ENCODE data around the gene OR2A42. TPM values are rescaled to one million over a fixed set of nuclear protein-coding genes. Genes with fewer than 3 reads are reported as not detected.
A peak's percentile ranks its signal among the peaks of the same experiment; 100 is the strongest.
"Not testable (repeated sequence)": the region's sequence is repeated elsewhere in the genome, so short reads cannot be mapped to it uniquely, and the experiment has no call there.

Gene OR2A42
- total RNA-seq, 1 experiment from 2014 or later: 0.40 TPM

GRCh38 chr7:144275281-144275680 lies 35.9 kb upstream of the OR2A42 start:
- POLR2A ChIA-PET (ENCODE audit: unreplicated experiment); H3K4me1 ChIP-seq (ENCODE audit: insufficient read depth, low read length); DNase-seq; BruUV-seq (replicated peaks); H3K79me2 ChIP-seq (ENCODE audit: low read length); H3F3A ChIP-seq (ENCODE audit: low read length, unreplicated experiment); H3K4me3 ChIP-seq (ENCODE audit: low read length); H2AFZ ChIP-seq (ENCODE audit: low read length); CTCF ChIA-PET; H3K9me3 ChIP-seq (ENCODE audit: low read length); ATAC-seq; H3K9me2 ChIP-seq (replicated peaks; ENCODE audit: low read length); H3K9ac ChIP-seq (ENCODE audit: low read length); H3K36me3 ChIP-seq (ENCODE audit: low read depth, low read length); H3K27me3 ChIP-seq (ENCODE audit: low read length); intact Hi-C loops (cut with micrococcal nuclease); H4K20me1 ChIP-seq (ENCODE audit: low read length); H3K4me2 ChIP-seq (ENCODE audit: low read length); H3K27ac ChIP-seq (ENCODE audit: low read length): not testable (repeated sequence)

- H4K20me1 ChIP-seq (ENCODE audit: low read length); H3K27ac ChIP-seq (ENCODE audit: low read length); CTCF ChIA-PET; POLR2A ChIA-PET (ENCODE audit: unreplicated experiment); H3K9ac ChIP-seq (ENCODE audit: low read length); H3K27me3 ChIP-seq (ENCODE audit: low read length); H3K4me2 ChIP-seq (ENCODE audit: low read length); ATAC-seq; H3K4me1 ChIP-seq (ENCODE audit: insufficient read depth, low read length); H3F3A ChIP-seq (ENCODE audit: low read length, unreplicated experiment); H3K9me2 ChIP-seq (replicated peaks; ENCODE audit: low read length); DNase-seq; H3K4me3 ChIP-seq (ENCODE audit: low read length); H3K9me3 ChIP-seq (ENCODE audit: low read length); BruUV-seq (replicated peaks); H3K79me2 ChIP-seq (ENCODE audit: low read length); H2AFZ ChIP-seq (ENCODE audit: low read length); H3K36me3 ChIP-seq (ENCODE audit: low read depth, low read length); intact Hi-C loops (cut with micrococcal nuclease): not testable (repeated sequence)
Measured at GRCh38 chr7:144269188-144269587, 29.8 kb upstream of the OR2A42 start, which contains the start of gene CTAGE8. CTAGE8 (minus strand) TSS chr7:144269288; CDS start chr7:144269250, 38 bp downstream.

GRCh38 chr7:144264692-144265091 lies 25.3 kb upstream of the OR2A42 start, which contains the start of gene OR2A7:
OR2A7 (minus strand) TSS chr7:144264792; CDS start chr7:144259628, 5,164 bp downstream.
- DNase-seq; H3K79me2 ChIP-seq (ENCODE audit: low read length); BruUV-seq (replicated peaks); CTCF ChIA-PET; POLR2A ChIA-PET (ENCODE audit: unreplicated experiment); H2AFZ ChIP-seq (ENCODE audit: low read length); intact Hi-C loops (cut with micrococcal nuclease); H3K27me3 ChIP-seq (ENCODE audit: low read length); ATAC-seq; H3K36me3 ChIP-seq (ENCODE audit: low read depth, low read length); H4K20me1 ChIP-seq (ENCODE audit: low read length); H3K4me1 ChIP-seq (ENCODE audit: insufficient read depth, low read length); H3K9me2 ChIP-seq (replicated peaks; ENCODE audit: low read length); H3K4me3 ChIP-seq (ENCODE audit: low read length); H3K9me3 ChIP-seq (ENCODE audit: low read length); H3F3A ChIP-seq (ENCODE audit: low read length, unreplicated experiment); H3K9ac ChIP-seq (ENCODE audit: low read length); H3K4me2 ChIP-seq (ENCODE audit: low read length); H3K27ac ChIP-seq (ENCODE audit: low read length): not testable (repeated sequence)

GRCh38 chr7:144262128-144262527 lies 22.7 kb upstream of the OR2A42 start:
- ATAC-seq: not testable (repeated sequence)

GRCh38 chr7:144259067-144259466 lies 19.7 kb upstream of the OR2A42 start:
- H3K79me2 ChIP-seq (ENCODE audit: low read length); H3K4me1 ChIP-seq (ENCODE audit: insufficient read depth, low read length); intact Hi-C loops (cut with micrococcal nuclease); H3K9me2 ChIP-seq (replicated peaks; ENCODE audit: low read length); H3K27me3 ChIP-seq (ENCODE audit: low read length); POLR2A ChIA-PET (ENCODE audit: unreplicated experiment); H3K36me3 ChIP-seq (ENCODE audit: low read depth, low read length); CTCF ChIA-PET; BruUV-seq (replicated peaks); H3F3A ChIP-seq (ENCODE audit: low read length, unreplicated experiment); H4K20me1 ChIP-seq (ENCODE audit: low read length); H3K9me3 ChIP-seq (ENCODE audit: low read length); H3K4me3 ChIP-seq (ENCODE audit: low read length); H3K9ac ChIP-seq (ENCODE audit: low read length); H3K4me2 ChIP-seq (ENCODE audit: low read length); H2AFZ ChIP-seq (ENCODE audit: low read length); H3K27ac ChIP-seq (ENCODE audit: low read length); DNase-seq: not testable (repeated sequence)
- peak; percentile 18; the same call in 1 of the 2 replicates for ATAC-seq

More at GRCh38 chr7:144262128-144262527, 22.7 kb upstream of the OR2A42 start:
- H2AFZ ChIP-seq (ENCODE audit: low read length); H3K4me1 ChIP-seq (ENCODE audit: insufficient read depth, low read length); H4K20me1 ChIP-seq (ENCODE audit: low read length); H3K4me2 ChIP-seq (ENCODE audit: low read length); H3K9ac ChIP-seq (ENCODE audit: low read length); H3K27ac ChIP-seq (ENCODE audit: low read length); H3K9me3 ChIP-seq (ENCODE audit: low read length); DNase-seq; H3K4me3 ChIP-seq (ENCODE audit: low read length); H3K36me3 ChIP-seq (ENCODE audit: low read depth, low read length); H3K79me2 ChIP-seq (ENCODE audit: low read length); H3K9me2 ChIP-seq (replicated peaks; ENCODE audit: low read length); intact Hi-C loops (cut with micrococcal nuclease); BruUV-seq (replicated peaks); POLR2A ChIA-PET (ENCODE audit: unreplicated experiment); CTCF ChIA-PET; H3F3A ChIP-seq (ENCODE audit: low read length, unreplicated experiment); H3K27me3 ChIP-seq (ENCODE audit: low read length): not testable (repeated sequence)
